Measurements from ENCODE around the gene TAF1B. TPM values are rescaled to one million over a fixed set of nuclear protein-coding genes. Genes with fewer than 3 reads are reported as not detected.
"Not testable (repeated sequence)": the region's sequence is repeated elsewhere in the genome, so short reads cannot be mapped to it uniquely, and the experiment has no call there.

Gene TAF1B
- polyA plus RNA-seq, 3 donors = 4.1 to 7.3 (median 6.1) TPM

DNA sequence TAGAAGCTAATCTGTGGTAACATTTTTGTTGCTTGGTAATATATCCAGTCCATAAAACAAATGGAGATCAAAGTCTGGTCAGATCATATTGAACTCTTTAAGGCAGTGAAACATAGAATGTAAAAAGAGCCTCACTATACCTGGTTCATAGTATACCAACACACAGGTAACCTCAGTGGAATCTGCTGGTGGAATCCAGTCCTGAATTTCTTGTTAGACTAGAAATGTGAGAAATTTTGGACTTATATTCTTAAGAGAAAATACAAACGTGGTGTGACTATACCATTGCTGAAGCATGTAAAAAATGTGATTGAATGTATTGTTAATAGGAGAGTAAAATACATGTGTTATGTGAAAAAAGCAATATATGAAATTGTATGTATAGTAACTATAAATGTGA, 62.1 kb downstream of the TAF1B start:
- WGBS, 3 donors = 46 to 86% (median 85%) methylated on average over 1 of the region's 1 CpG

GRCh38 chr2:9907402-9907801, 64.1 kb downstream of the TAF1B start:
- no peak overlapping the region for H3K27ac ChIP-seq (ENCODE audit: low read depth, low read length)
- WGBS, 3 donors = 92 to 96% (median 95%) methylated on average over 7 of the region's 7 CpGs

More for the DNA sequence above, 62.1 kb downstream of the TAF1B start:
- H3K27ac ChIP-seq (ENCODE audit: low read depth, low read length) = no peak overlapping the region

GRCh38 chr2:9908639-9909038, 65.4 kb downstream of the TAF1B start:
- WGBS, 3 donors = 98 to 100% (median 99%) methylated on average over 1 of the region's 1 CpG

DNA sequence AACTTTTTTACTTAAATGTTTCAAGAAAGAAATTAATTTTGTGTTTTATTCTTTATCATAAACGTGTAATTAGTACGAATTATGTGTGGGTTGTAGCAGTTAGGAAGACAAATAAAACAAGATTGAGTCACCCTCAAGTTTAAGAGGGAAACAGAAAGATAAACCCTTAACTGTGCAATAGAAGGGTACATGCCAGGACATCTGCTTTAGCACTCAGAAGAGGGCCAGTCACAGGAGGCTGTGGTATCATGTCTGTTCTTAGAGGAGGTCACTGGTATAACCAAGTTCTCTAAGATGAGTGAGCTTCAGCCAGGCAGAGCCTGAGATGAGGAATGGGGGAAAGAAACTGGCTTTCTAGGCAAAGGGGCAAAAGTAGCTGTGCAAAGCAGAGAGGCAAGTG, 65.8 kb downstream of the TAF1B start:
- H3K27ac ChIP-seq (ENCODE audit: low read depth, low read length) = no peak overlapping the region
- WGBS, 3 donors = 83 to 89% (median 88%) methylated on average over 2 of the region's 2 CpGs

More at GRCh38 chr2:9908639-9909038, 65.4 kb downstream of the TAF1B start:
- no peak overlapping the region for H3K27ac ChIP-seq (ENCODE audit: low read depth, low read length)

DNA sequence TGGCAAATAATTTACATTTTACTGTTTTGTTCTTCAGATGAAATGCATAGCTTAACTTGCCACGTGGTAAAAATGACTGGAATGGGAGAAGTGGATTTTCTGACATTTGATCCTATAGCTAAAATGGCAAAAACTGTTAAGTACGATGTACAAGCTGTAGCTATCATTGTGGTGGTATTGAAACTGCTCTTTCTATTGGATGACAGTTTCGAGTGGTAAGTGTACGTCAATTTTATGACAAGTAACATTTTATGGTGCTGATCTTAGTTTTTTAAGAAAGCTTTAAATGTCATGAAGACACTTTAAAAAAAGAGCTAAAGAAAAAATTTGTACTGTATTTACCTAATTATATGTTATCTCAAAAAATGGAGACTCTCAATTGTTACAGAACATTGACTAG, 67.4 kb downstream of the TAF1B start:
- 68 to 86% (median 79%) methylated on average over 4 of the region's 4 CpGs for WGBS, 3 donors
- H3K27ac ChIP-seq (ENCODE audit: low read depth, low read length) = no peak overlapping the region

GRCh38 chr2:9912468-9912867, 69.2 kb downstream of the TAF1B start:
- no peak overlapping the region for H3K27ac ChIP-seq (ENCODE audit: low read depth, low read length)
- WGBS, 3 donors = 89 to 96% (median 95%) methylated on average over 4 of the region's 4 CpGs

GRCh38 chr2:9914384-9915065, 71.3 kb downstream of the TAF1B start:
- H3K27ac ChIP-seq (ENCODE audit: low read depth, low read length) = no peak overlapping the region
- 90 to 94% (median 90%) methylated on average over 9 of the region's 9 CpGs for WGBS, 3 donors

- H3K27ac ChIP-seq (ENCODE audit: low read depth, low read length) = no peak overlapping the region
- WGBS, 3 donors = 36 to 75% (median 56%) methylated on average over 2 of the region's 2 CpGs
Observed at GRCh38 chr2:9918275-9918674, 75.0 kb downstream of the TAF1B start.

GRCh38 chr2:9919512-9919911, 76.2 kb downstream of the TAF1B start:
- H3K27ac ChIP-seq (ENCODE audit: low read depth, low read length) = no peak overlapping the region
- WGBS, 3 donors = 77 to 84% (median 83%) methylated on average over 3 of the region's 3 CpGs

- 64 to 83% (median 81%) methylated on average over 2 of the region's 2 CpGs for WGBS, 3 donors
- not testable (repeated sequence) for H3K27ac ChIP-seq (ENCODE audit: low read depth, low read length)
Observed at GRCh38 chr2:9927020-9927419, 83.7 kb downstream of the TAF1B start.

DNA sequence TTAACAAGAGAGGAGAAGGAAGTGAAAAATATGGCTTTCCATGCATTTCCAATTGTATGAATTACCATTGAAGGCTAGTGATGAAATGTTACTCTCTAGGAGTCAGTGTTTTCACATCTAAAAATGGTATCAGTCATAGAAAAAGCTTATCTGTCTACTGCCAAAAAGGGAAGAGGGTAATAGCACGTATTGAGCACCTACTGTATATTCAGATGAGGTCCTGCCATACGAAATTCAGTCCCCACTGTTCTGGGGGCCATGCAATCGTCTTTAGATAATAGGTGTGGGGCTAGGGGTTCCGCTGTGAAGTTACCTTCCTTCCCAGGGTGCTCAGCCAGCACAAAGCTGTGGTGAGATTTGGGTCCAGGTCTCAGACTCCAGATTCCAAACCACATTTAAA, 94.0 kb downstream of the TAF1B start:
- 92 to 97% (median 94%) methylated on average over 4 of the region's 4 CpGs for WGBS, 3 donors
- H3K27ac ChIP-seq (ENCODE audit: low read depth, low read length) = no peak overlapping the region

- H3K27ac ChIP-seq (ENCODE audit: low read depth, low read length) = no peak overlapping the region
- 77 to 89% (median 82%) methylated on average over 9 of the region's 9 CpGs for WGBS, 3 donors
Observed at GRCh38 chr2:9937968-9938367, 94.7 kb downstream of the TAF1B start.

- no peak overlapping the region for H3K27ac ChIP-seq (ENCODE audit: low read depth, low read length)
- WGBS, 3 donors = 37 to 64% (median 64%) methylated on average over 9 of the region's 9 CpGs
Observed at GRCh38 chr2:9939587-9940485, 96.6 kb downstream of the TAF1B start.

GRCh38 chr2:9941196-9941995, 98.1 kb downstream of the TAF1B start:
- H3K27ac ChIP-seq (ENCODE audit: low read depth, low read length) = no peak overlapping the region
- 63 to 81% (median 69%) methylated on average over 13 of the region's 13 CpGs for WGBS, 3 donors

- no peak overlapping the region for H3K27ac ChIP-seq (ENCODE audit: low read depth, low read length)
- 69 to 76% (median 74%) methylated on average over 6 of the region's 6 CpGs for WGBS, 3 donors
Observed at GRCh38 chr2:9941996-9942390, 98.7 kb downstream of the TAF1B start.

DNA sequence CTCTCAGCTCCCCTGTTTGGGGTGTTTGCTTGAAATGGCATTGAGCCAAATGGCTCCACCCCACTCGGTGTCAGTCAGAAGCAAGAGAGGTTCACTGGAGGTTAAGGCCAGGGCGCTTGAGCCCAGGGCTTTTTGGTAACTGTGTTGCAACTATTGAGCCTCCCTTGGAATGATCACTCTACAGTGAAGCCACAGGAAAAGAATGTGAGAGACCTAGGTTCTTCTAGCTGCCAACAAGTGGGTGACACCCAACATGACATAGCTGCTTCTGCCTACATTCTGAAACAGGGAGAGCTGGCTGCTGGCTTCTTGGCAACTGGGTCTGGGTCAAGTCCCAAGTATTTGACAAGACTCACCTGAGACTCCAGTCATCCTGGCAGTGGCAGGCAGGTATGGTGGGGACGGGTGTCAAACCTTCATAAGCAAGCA, 101.1 kb downstream of the TAF1B start:
- WGBS, 3 donors = 54 to 66% (median 62%) methylated on average over 3 of the region's 3 CpGs
- no peak overlapping the region for H3K27ac ChIP-seq (ENCODE audit: low read depth, low read length)

- H3K27ac ChIP-seq (ENCODE audit: low read depth, low read length) = no peak overlapping the region
- 54 to 75% (median 67%) methylated on average over 7 of the region's 7 CpGs for WGBS, 3 donors
Observed at GRCh38 chr2:9945596-9945995, 102.3 kb downstream of the TAF1B start.

GRCh38 chr2:9946076-9946475, 102.8 kb downstream of the TAF1B start:
- H3K27ac ChIP-seq (ENCODE audit: low read depth, low read length) = no peak overlapping the region
- 80 to 87% (median 83%) methylated on average over 7 of the region's 7 CpGs for WGBS, 3 donors

DNA sequence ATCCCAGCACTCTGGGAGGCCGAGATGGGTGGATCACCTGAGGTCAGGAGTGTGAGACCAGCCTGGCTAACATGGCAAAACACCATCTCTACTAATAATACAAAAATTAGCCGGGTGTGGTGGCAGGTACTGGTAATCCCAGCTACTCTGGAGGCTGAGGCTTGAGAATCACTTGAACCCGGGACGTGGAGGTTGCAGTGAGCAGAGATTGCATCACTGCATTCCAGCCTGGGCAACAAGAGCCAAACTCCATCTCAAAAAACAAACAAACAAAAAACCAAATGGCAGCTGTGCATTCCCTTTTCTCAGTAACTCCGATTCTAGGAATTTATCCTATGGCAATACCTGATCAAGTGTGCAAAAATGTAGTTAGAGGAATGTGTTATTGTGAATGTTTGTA, 103.5 kb downstream of the TAF1B start:
- 85 to 89% (median 88%) methylated on average over 5 of the region's 5 CpGs for WGBS, 3 donors
- no peak overlapping the region for H3K27ac ChIP-seq (ENCODE audit: low read depth, low read length)

All from adipose tissue (tissue), 3 donors.